Stomach (tissue), 9 donors: ENCODE measurements around the gene LRCH1. TPM values are rescaled to one million over a fixed set of nuclear protein-coding genes. Genes with fewer than 3 reads are reported as not detected.

ENCODE experiments used
- DNase-seq, 2 donors: peaks; one replicate each; pipeline versions ENCODE4 v3.0.0 to v3.0.0-alpha.2; 2013 to 2019
- H3K27ac ChIP-seq, 5 donors: fragments of 200-600 bp in 4 of 5; sonication (generic) in 4 of 5; one replicate each; pipeline ENCODE4 v1.5.1; 2013 to 2019; ENCODE audit warnings: mild to moderate bottlenecking in 1 of 5, moderate library complexity in 1 of 5
- H3K27me3 ChIP-seq, 3 donors: fragments of 200-600 bp; sonication (generic); one replicate each; pipeline ENCODE4 v1.5.1; 2017 to 2019; ENCODE audit warnings: mixed run types in 1 of 3
- H3K36me3 ChIP-seq, 4 donors: fragments of 200-600 bp; sonication (generic); 1 replicate in 3 of 4; 2 replicates in 1 of 4; pipeline ENCODE4 v1.5.1; 2016 to 2019
- H3K4me1 ChIP-seq, 4 donors: fragments of 200-600 bp; sonication (generic); one replicate each; pipeline ENCODE4 v1.5.1; 2016 to 2019
- H3K4me3 ChIP-seq, 4 donors: fragments of 200-600 bp; sonication (generic) in 3 of 4; one replicate each; pipeline ENCODE4 v1.5.1; 2016 to 2019; ENCODE audit warnings: mild to moderate bottlenecking in 1 of 4
- H3K9me3 ChIP-seq, 4 donors: fragments of 200-600 bp; sonication (generic); one replicate each; pipeline ENCODE4 v1.5.1; 2016 to 2019
- EP300 ChIP-seq: sonication (generic); formaldehyde crosslinking; IDR thresholded peaks from one replicate; pipeline ENCODE4 v1.6.1; 2017; ENCODE audit warnings: antibody characterized with exemption
- POLR2A ChIP-seq, 4 donors: fragments of 450-650 bp; IDR thresholded peaks; one replicate each; pipeline ENCODE4 v1.6.1; 2016; ENCODE audit warnings: antibody characterized with exemption in 4 of 4, control low read depth in 2 of 4, mild to moderate bottlenecking in 1 of 4, moderate library complexity in 1 of 4
- POLR2AphosphoS5 ChIP-seq, 3 donors: sonication (generic); formaldehyde crosslinking; IDR thresholded peaks; one replicate each; pipeline ENCODE4 v1.6.1; 2016; ENCODE audit warnings: antibody characterized with exemption in 3 of 3
- WGBS, 5 donors: extraction: QIAGEN DNeasy Blood & Tissue Kit in 3 of 5; methylation state at CpG; one replicate each; pipeline versions ENCODE4 v1.1.5 to v1.1.7; 2013 to 2018; 5-methylcytosine and 5-hydroxymethylcytosine counted together
- intact Hi-C: fragments of 100-400 bp; cut with DNase I; formaldehyde crosslinking; loops from one replicate; pipeline ENCODE4 v1.15.1; 2023; ENCODE audit warnings: low total_unique reads
- polyA plus RNA-seq, 3 donors: library from polyadenylated mRNA; stranded (reverse); fragments of 200-250 nt; gene quantifications; one replicate each; pipeline ENCODE4 v1.2.3, GENCODE V29; 2013
- total RNA-seq, 5 donors: library from RNA; depleted of rRNA; stranded (reverse); fragments of >200 nt; gene quantifications; one replicate each; pipeline versions ENCODE4 v1.1.0 to v1.2.3, GENCODE V29; 2014 to 2016
- TF ChIP-seq, protein P1 (sequence below), 7 experiments: fragments of 450-650 bp in 4 of 7; fragments of 200-600 bp in 3 of 7; sonication (generic) in 3 of 7; IDR thresholded peaks; one replicate each; pipeline ENCODE4 v1.5.1; 2016 to 2019; ENCODE audit warnings: antibody characterized with exemption in 7 of 7, control low read depth in 2 of 7, mild to moderate bottlenecking in 1 of 7
- donor health status: healthy with polysubstance abuse.
- donor health status: Bipolar disorder and iron deficiency.
- donor health status: healthy.

Gene LRCH1
- total and polyA plus RNA-seq, 8 donors, result 5.4 to 70.6 (median 19.4) TPM

DNA sequence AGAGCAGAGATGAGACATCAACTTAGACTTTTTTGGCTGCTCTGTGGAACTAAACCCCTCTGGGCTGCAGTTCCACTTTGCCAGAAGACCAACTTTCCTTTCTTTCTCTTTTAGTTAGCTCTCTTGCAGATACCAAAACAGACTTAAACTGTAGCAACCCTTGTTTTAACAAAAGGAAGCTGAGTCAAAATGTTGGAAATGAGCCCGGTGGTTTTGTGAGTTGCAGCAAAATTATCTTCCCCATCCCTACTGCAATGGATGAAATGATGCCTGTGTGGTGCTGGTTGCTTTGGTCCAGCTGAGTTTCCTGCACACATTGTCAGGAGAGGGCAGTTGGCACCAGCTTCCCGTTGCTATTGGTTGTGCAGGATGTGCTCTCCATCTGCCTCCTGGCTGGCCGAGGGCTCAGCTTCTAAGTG, 115.3 kb downstream of the LRCH1 start:
- peak overlapping the region in 2 of 4 donors; percentile 0 to 22 for H3K4me3 ChIP-seq
- H3K27ac ChIP-seq, result peak overlapping the region in 4 of 5 donors; percentile 37 to 88 (median 58)
- peak in 1 of 2 donors; percentile 67 for DNase-seq
- TF ChIP-seq POLR2AphosphoS5 (IDR thresholded peaks at IDR 0.05) (no peak), EP300 (no peak), POLR2A (IDR thresholded peaks at IDR 0.05) (no peak)
- TF ChIP-seq, protein P1, sequence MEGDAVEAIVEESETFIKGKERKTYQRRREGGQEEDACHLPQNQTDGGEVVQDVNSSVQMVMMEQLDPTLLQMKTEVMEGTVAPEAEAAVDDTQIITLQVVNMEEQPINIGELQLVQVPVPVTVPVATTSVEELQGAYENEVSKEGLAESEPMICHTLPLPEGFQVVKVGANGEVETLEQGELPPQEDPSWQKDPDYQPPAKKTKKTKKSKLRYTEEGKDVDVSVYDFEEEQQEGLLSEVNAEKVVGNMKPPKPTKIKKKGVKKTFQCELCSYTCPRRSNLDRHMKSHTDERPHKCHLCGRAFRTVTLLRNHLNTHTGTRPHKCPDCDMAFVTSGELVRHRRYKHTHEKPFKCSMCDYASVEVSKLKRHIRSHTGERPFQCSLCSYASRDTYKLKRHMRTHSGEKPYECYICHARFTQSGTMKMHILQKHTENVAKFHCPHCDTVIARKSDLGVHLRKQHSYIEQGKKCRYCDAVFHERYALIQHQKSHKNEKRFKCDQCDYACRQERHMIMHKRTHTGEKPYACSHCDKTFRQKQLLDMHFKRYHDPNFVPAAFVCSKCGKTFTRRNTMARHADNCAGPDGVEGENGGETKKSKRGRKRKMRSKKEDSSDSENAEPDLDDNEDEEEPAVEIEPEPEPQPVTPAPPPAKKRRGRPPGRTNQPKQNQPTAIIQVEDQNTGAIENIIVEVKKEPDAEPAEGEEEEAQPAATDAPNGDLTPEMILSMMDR (IDR thresholded peaks at IDR 0.05), result no peak
- H3K36me3 ChIP-seq, result peaks cover 0 to 26% (median 16%) of the 10 kb centered on the region in 4 donors
- intact Hi-C loops, result no loop called here
- no peaks in the 10 kb centered on the region for H3K9me3 ChIP-seq
- WGBS, 5 donors, result 40 to 63% (median 48%) methylated on average over 3 of the region's 3 CpGs
- H3K4me1 ChIP-seq, result peaks cover 44 to 73% (median 60%) of the 10 kb centered on the region in 4 donors
- H3K27me3 ChIP-seq, result no peaks in the 10 kb centered on the region

- no peak for DNase-seq
- H3K9me3 ChIP-seq, result no peaks in the 10 kb centered on the region
- 41 to 61% (median 55%) methylated on average over 6 of the region's 6 CpGs for WGBS, 5 donors
- H3K27me3 ChIP-seq, result no peaks in the 10 kb centered on the region
- H3K4me3 ChIP-seq, result no peak overlapping the region
- H3K36me3 ChIP-seq, result peaks cover 0 to 26% (median 16%) of the 10 kb centered on the region in 4 donors
- intact Hi-C loops, result no loop called here
- peak overlapping the region in 3 of 5 donors; percentile 21 to 88 (median 62) for H3K27ac ChIP-seq
- TF ChIP-seq EP300, result no peak
- no peak for TF ChIP-seq POLR2A (IDR thresholded peaks at IDR 0.05)
- TF ChIP-seq, protein P1 (IDR thresholded peaks at IDR 0.05), result no peak
- no peak for TF ChIP-seq POLR2AphosphoS5 (IDR thresholded peaks at IDR 0.05)
- H3K4me1 ChIP-seq, result peaks cover 38 to 68% (median 55%) of the 10 kb centered on the region in 4 donors
Measured at GRCh38 chr13:46668931-46669525, 116.1 kb downstream of the LRCH1 start.

DNA sequence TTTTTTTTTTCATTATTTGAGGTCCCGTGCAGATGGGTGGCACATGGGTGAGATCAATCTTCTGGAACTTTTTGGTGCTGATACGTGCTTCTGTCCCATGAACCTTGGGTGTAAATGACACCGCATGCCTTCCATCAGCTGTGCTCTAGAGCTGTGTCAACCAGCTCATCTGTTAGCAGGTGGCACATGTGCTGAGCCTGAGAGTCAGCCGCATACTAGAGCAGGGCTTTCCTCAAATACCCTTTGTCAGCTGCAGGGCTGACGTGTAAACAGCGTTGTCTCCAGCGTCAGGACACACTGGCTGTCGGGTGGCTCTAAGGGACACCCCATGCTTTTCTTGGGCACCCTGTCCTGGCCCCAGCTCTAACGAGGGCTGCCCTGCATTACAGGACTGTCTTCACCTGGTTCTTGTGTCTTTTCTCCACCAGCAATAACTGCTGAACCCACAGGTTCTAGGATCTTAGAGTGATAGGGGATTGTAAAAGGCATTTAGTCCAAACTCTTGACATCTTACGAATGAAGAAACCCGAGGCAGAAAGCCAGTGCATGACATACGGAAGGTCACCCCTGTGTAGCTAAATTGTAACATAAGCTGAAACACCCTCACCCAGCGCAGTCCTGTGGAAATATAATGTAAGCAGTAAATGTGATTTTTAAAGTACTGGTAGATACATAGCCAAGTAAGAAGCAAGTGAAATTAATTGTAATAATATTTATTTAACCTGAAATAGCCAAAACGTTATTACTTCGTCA, 119.5 kb downstream of the LRCH1 start:
- Histone ChIP-seq H3K36me3 (peaks cover 0 to 26% (median 16%) of the 10 kb centered on the region in 4 donors), H3K27me3 (no peaks in the 10 kb centered on the region), H3K27ac (no peak overlapping the region), H3K9me3 (no peaks in the 10 kb centered on the region), H3K4me1 (peaks cover 27 to 65% (median 47%) of the 10 kb centered on the region in 4 donors), H3K4me3 (no peak overlapping the region)
- intact Hi-C loops, result no loop called here
- no peak for DNase-seq
- 83 to 90% (median 88%) methylated on average over 13 to 15 of the region's 15 CpGs for WGBS, 5 donors
- TF ChIP-seq EP300, result no peak
- TF ChIP-seq POLR2A (IDR thresholded peaks at IDR 0.05), result no peak
- no peak for TF ChIP-seq POLR2AphosphoS5 (IDR thresholded peaks at IDR 0.05)
- TF ChIP-seq, protein P1 (IDR thresholded peaks at IDR 0.05), result no peak

GRCh38 chr13:46675016-46675415, 122.0 kb downstream of the LRCH1 start:
- intact Hi-C loops, result no loop called here
- H3K4me1 ChIP-seq, result peaks cover 23 to 71% (median 45%) of the 10 kb centered on the region in 4 donors
- H3K27ac ChIP-seq, result peak overlapping the region in 4 of 5 donors; percentile 47 to 85 (median 64)
- TF ChIP-seq POLR2AphosphoS5 (IDR thresholded peaks at IDR 0.05) (no peak), POLR2A (IDR thresholded peaks at IDR 0.05) (no peak), EP300 (no peak)
- TF ChIP-seq, protein P1 (IDR thresholded peaks at IDR 0.05), result no peak
- no peaks in the 10 kb centered on the region for H3K9me3 ChIP-seq
- no peak for DNase-seq
- H3K36me3 ChIP-seq, result peaks cover 0 to 22% (median 12%) of the 10 kb centered on the region in 4 donors
- H3K27me3 ChIP-seq, result no peaks in the 10 kb centered on the region
- no peak overlapping the region for H3K4me3 ChIP-seq
